Measurements from ENCODE around the gene FOXB2. TPM values are rescaled to one million over a fixed set of nuclear protein-coding genes. Genes with fewer than 3 reads are reported as not detected.

Gene FOXB2
- total and polyA plus RNA-seq, 7 donors, result 0.18 TPM; not detected in 6

GRCh38 chr9:77010527-77010926 lies 8.9 kb upstream of the FOXB2 start:
- H3K4me3 ChIP-seq, result no peak overlapping the region
- DNase-seq (no peak), ATAC-seq (no peak)
- peaks cover 7% of the 10 kb centered on the region for H3K4me1 ChIP-seq
- no peak overlapping the region for H3K27ac ChIP-seq
- no peaks in the 10 kb centered on the region for H3K9me3 ChIP-seq
- H3K36me3 ChIP-seq (ENCODE audit: insufficient read depth in 1 of 2, low read depth in 1 of 2), result no peaks in the 10 kb centered on the region
- WGBS, 3 donors, result 43 to 53% (median 46%) methylated on average over 5 of the region's 5 CpGs
- no peak for TF ChIP-seq CTCF (IDR thresholded peaks at IDR 0.05)
- intact Hi-C loops (cut with DNase I), result loop anchor here in 1 of 2 donors (10.0 kb wide), 1 partner anchor 206 kb away; no protein-coding TSS in a partner anchor
- peaks cover 20 to 77% (median 34%) of the 10 kb centered on the region in 3 donors for H3K27me3 ChIP-seq (ENCODE audit: insufficient read depth in 3 of 3, low read length in 2 of 3)

- peak; percentile 57 for TF ChIP-seq CTCF (IDR thresholded peaks at IDR 0.05)
- no peak overlapping the region for H3K27ac ChIP-seq
- H3K36me3 ChIP-seq (ENCODE audit: insufficient read depth in 1 of 2, low read depth in 1 of 2), result no peaks in the 10 kb centered on the region
- 8 to 9% (median 8%) methylated on average over 42 of the region's 42 CpGs for WGBS, 3 donors
- intact Hi-C loops (cut with DNase I), result loop anchor here in 1 of 2 donors (10.0 kb wide), 1 partner anchor 207 kb away; no protein-coding TSS in a partner anchor
- ATAC-seq (peak; percentile 43 to 79 (median 64)), DNase-seq (peak; percentile 46 to 70)
- no peaks in the 10 kb centered on the region for H3K9me3 ChIP-seq
- H3K4me1 ChIP-seq, result peaks cover 15% of the 10 kb centered on the region
- peak overlapping the region; percentile 26 for H3K4me3 ChIP-seq
- H3K27me3 ChIP-seq (ENCODE audit: insufficient read depth in 3 of 3, low read length in 2 of 3), result peaks cover 23 to 92% (median 51%) of the 10 kb centered on the region in 3 donors
These were observed 7.3 kb upstream of the FOXB2 start for GRCh38 chr9:77011973-77012821.

- no peaks in the 10 kb centered on the region for H3K9me3 ChIP-seq
- TF ChIP-seq CTCF (IDR thresholded peaks at IDR 0.05), result no peak
- 12 to 19% (median 16%) methylated on average over 21 of the region's 21 CpGs for WGBS, 3 donors
- peaks cover 19% of the 10 kb centered on the region for H3K4me1 ChIP-seq
- H3K4me3 ChIP-seq, result no peak overlapping the region
- intact Hi-C loops (cut with DNase I), result loop anchor here in 1 of 2 donors (10.0 kb wide), 1 partner anchor 209 kb away; no protein-coding TSS in a partner anchor
- DNase-seq, result no peak
- ATAC-seq, result no peak
- no peaks in the 10 kb centered on the region for H3K36me3 ChIP-seq (ENCODE audit: insufficient read depth in 1 of 2, low read depth in 1 of 2)
- H3K27me3 ChIP-seq (ENCODE audit: insufficient read depth in 3 of 3, low read length in 2 of 3), result peaks cover 19 to 92% (median 59%) of the 10 kb centered on the region in 3 donors
- no peak overlapping the region for H3K27ac ChIP-seq
These were observed 6.1 kb upstream of the FOXB2 start for GRCh38 chr9:77013206-77013931.

GRCh38 chr9:77013932-77014596 lies 5.4 kb upstream of the FOXB2 start:
- WGBS, 3 donors, result 4 to 6% (median 5%) methylated on average over 46 of the region's 46 CpGs
- no peak for TF ChIP-seq CTCF (IDR thresholded peaks at IDR 0.05)
- intact Hi-C loops (cut with DNase I), result loop anchor here in 1 of 2 donors (10.0 kb wide), 1 partner anchor 209 kb away; no protein-coding TSS in a partner anchor

More at GRCh38 chr9:77013932-77014596, 5.4 kb upstream of the FOXB2 start:
- no peak for DNase-seq
- Histone ChIP-seq H3K36me3 (ENCODE audit: insufficient read depth in 1 of 2, low read depth in 1 of 2) (no peaks in the 10 kb centered on the region), H3K27ac (no peak overlapping the region), H3K4me1 (peaks cover 26% of the 10 kb centered on the region), H3K27me3 (ENCODE audit: insufficient read depth in 3 of 3, low read length in 2 of 3) (peaks cover 14 to 92% (median 65%) of the 10 kb centered on the region in 3 donors), H3K9me3 (no peaks in the 10 kb centered on the region), H3K4me3 (no peak overlapping the region)
- no peak for ATAC-seq
